ENCODE measurements around the gene SLC2A6.
A peak's percentile ranks its signal among the peaks of the same experiment; 100 is the strongest.

Gene SLC2A6

GRCh38 chr9:133421615-133422542 is 57.0 kb downstream of the SLC2A6 start, which contains the start of gene ADAMTS13:
ADAMTS13 (plus strand) TSS chr9:133422367; CDS start chr9:133422444, 77 bp downstream.
- peak; percentile 49 for DNase-seq (ENCODE audit: extremely low read depth, insufficient read length)
- peak; percentile 28 for TF ChIP-seq CTCF (IDR thresholded peaks at IDR 0.05; ENCODE audit: insufficient read depth, low read length, poor library complexity, severe bottlenecking)
- Histone ChIP-seq H3K36me3 (ENCODE audit: control insufficient read depth, insufficient read depth, low read length) (no peaks in the 10 kb centered on the region; the same call in 1 of the 2 replicates), H3K4me3 (replicated peaks; ENCODE audit: low read depth, low read length) (no peak within 1 kb of the TSS), H3K27me3 (replicated peaks; ENCODE audit: control insufficient read depth, insufficient read depth, low read length) (no peaks in the 10 kb centered on the region; the same call in 1 of the 2 replicates)
